Measurements from ENCODE around the gene SLC25A22. TPM values are rescaled to one million over a fixed set of nuclear protein-coding genes. Genes with fewer than 3 reads are reported as not detected.

The SLC25A22 gene
- total and polyA plus RNA-seq, 4 donors = 10.6 to 38.2 (median 27.5) TPM

DNA sequence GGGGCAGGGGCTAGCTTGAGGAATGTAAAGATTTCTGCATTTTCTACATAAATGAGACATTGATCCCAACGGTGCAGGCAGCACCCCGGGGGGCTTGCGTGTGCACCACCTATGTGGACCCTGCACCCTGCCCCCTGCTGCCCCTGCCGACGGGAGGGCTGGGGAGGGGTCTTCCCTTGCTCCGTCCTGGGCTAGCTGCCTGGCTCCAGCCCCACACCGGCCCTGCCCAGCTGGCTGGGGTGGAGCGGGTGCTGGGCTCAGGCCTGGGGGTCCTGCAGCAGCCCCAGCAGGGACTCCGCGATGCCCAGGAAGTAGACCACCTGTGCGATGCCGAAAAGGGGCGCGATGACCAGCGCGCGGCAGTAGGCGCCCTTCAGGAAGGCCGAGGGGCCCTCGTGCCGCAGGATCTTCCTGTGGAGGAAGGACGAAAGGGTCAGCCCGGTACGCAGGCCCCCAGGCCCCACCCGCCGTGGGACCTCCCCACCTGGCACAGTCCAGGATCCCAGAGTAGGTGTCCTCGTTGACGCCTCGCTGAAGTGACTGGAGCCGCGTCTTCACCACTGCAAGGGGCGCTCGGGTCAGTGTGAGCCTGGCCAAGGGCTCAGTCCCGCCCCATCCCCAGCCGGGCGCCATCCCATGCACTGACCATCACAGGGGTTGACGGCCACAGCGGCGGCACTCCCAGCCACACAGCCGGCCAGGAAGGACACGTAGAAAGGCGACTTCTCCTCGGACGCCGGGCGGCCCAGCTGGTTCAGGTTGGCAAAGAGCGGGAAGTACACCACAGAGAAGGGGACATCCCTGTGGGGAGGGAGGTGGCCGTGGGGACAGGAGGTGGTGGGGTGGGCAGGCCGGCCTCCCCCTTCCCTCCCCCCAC lies 6.2 kb downstream of the SLC25A22 start:
- no peaks in the 10 kb centered on the region for H3K27me3 ChIP-seq (ENCODE audit: control insufficient read depth in 3 of 3, insufficient read depth in 3 of 3, low read length in 2 of 3)
- H3K4me3 ChIP-seq = no peak overlapping the region
- H3K9ac ChIP-seq (ENCODE audit: insufficient read depth in 1 of 2, low read length in 2 of 2) = no peak overlapping the region
- peaks cover 0 to 28% (median 7%) of the 10 kb centered on the region in 4 donors for H3K36me3 ChIP-seq (ENCODE audit: control insufficient read depth in 4 of 4, insufficient read depth in 4 of 4, low read length in 4 of 4)
- WGBS, 2 donors = 94% methylated on average over 46 to 49 of the region's 49 CpGs
- DNase-seq = no peak
- no peak for TF ChIP-seq CTCF (IDR thresholded peaks at IDR 0.05; ENCODE audit: control extremely low read depth, extremely low read depth)
- H3K27ac ChIP-seq (ENCODE audit: low read depth in 1 of 2, low read length in 1 of 2) = no peak overlapping the region
- no peaks in the 10 kb centered on the region for H3K9me3 ChIP-seq (ENCODE audit: control insufficient read depth in 4 of 4, insufficient read depth in 3 of 4, low read length in 3 of 4)
- no peak for ATAC-seq (ENCODE audit: insufficient read depth, low FRiP score)
- peaks cover 0 to 19% (median 10%) of the 10 kb centered on the region in 5 donors for H3K4me1 ChIP-seq (ENCODE audit: control insufficient read depth in 5 of 5, insufficient read depth in 5 of 5, low read length in 5 of 5)

- 78 to 84% methylated on average over 18 of the region's 18 CpGs for WGBS, 2 donors
- Histone ChIP-seq H3K9me3 (ENCODE audit: control insufficient read depth in 4 of 4, insufficient read depth in 3 of 4, low read length in 3 of 4) (no peaks in the 10 kb centered on the region), H3K4me1 (ENCODE audit: control insufficient read depth in 5 of 5, insufficient read depth in 5 of 5, low read length in 5 of 5) (peaks cover 0 to 12% (median 3%) of the 10 kb centered on the region in 5 donors), H3K27ac (ENCODE audit: low read depth in 1 of 2, low read length in 1 of 2) (no peak overlapping the region), H3K4me3 (no peak overlapping the region), H3K36me3 (ENCODE audit: control insufficient read depth in 4 of 4, insufficient read depth in 4 of 4, low read length in 4 of 4) (peaks cover 0 to 28% (median 7%) of the 10 kb centered on the region in 4 donors), H3K27me3 (ENCODE audit: control insufficient read depth in 3 of 3, insufficient read depth in 3 of 3, low read length in 2 of 3) (no peaks in the 10 kb centered on the region), H3K9ac (ENCODE audit: insufficient read depth in 1 of 2, low read length in 2 of 2) (no peak overlapping the region)
- ATAC-seq (ENCODE audit: insufficient read depth, low FRiP score) (no peak), DNase-seq (peak in 1 of 3 donors; percentile 41)
- no peak for TF ChIP-seq CTCF (IDR thresholded peaks at IDR 0.05; ENCODE audit: control extremely low read depth, extremely low read depth)
Observed at GRCh38 chr11:790721-791564, 7.1 kb downstream of the SLC25A22 start.

- Histone ChIP-seq H3K9ac (ENCODE audit: insufficient read depth in 1 of 2, low read length in 2 of 2) (no peak within 1 kb of the TSS), H3K9me3 (ENCODE audit: control insufficient read depth in 4 of 4, insufficient read depth in 3 of 4, low read length in 3 of 4) (no peaks in the 10 kb centered on the region), H3K27me3 (ENCODE audit: control insufficient read depth in 3 of 3, insufficient read depth in 3 of 3, low read length in 2 of 3) (no peaks in the 10 kb centered on the region), H3K27ac (ENCODE audit: low read depth in 1 of 2, low read length in 1 of 2) (no peak within 1 kb of the TSS), H3K36me3 (ENCODE audit: control insufficient read depth in 4 of 4, insufficient read depth in 4 of 4, low read length in 4 of 4) (peaks cover 0 to 28% (median 7%) of the 10 kb centered on the region in 4 donors), H3K4me3 (no peak within 1 kb of the TSS), H3K4me1 (ENCODE audit: control insufficient read depth in 5 of 5, insufficient read depth in 5 of 5, low read length in 5 of 5) (peaks cover 0 to 4% (median 0%) of the 10 kb centered on the region in 5 donors)
- WGBS, 2 donors = 6 to 8% methylated on average over 29 to 44 of the region's 44 CpGs
- no peak for TF ChIP-seq CTCF (IDR thresholded peaks at IDR 0.05; ENCODE audit: control extremely low read depth, extremely low read depth)
- DNase-seq = no peak
- no peak for ATAC-seq (ENCODE audit: insufficient read depth, low FRiP score)
Observed at GRCh38 chr11:789943-790342, 8.1 kb downstream of the SLC25A22 start, which contains the start of gene CEND1. CEND1 (minus strand) TSS chr11:790090; CDS start chr11:788576, 1,514 bp downstream.

Measured in lung (tissue), 12 donors.